ENCODE data around the gene NACC1. TPM values are rescaled to one million over a fixed set of nuclear protein-coding genes. Genes with fewer than 3 reads are reported as not detected.

The NACC1 gene
- total RNA-seq, 1 donor from 2014 or later = 22.6 TPM

DNA sequence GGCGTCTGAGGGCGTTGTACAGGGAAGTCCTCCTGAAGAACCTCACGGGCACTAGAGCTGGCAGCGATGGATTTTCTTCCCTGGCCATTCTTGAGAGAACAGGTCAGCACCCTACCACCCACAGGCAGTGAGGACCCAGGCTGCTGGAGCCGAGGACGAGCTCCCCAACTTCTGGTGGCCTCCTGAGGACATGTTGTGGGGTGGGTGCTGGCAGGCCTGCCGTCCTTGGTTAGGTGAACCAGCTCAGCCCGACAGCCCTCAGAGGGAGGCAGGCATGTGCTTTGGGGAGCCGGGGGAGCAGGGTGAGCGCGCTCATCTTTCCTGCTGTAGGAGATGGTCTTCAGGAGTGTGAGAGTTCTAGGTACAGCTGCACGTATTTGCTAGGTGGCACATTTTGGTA lies 30.8 kb upstream of the NACC1 start:
- no peaks in the 10 kb centered on the region for H3K9me3 ChIP-seq
- no peak for DNase-seq (ENCODE audit: extremely low spot score in 2 of 2)
- TF ChIP-seq POLR2AphosphoS5 (IDR thresholded peaks at IDR 0.05; ENCODE audit: insufficient read depth in 1 of 2, low read depth in 1 of 2) (no peak), POLR2A (IDR thresholded peaks at IDR 0.05) (no peak)
- TF ChIP-seq, protein P1, sequence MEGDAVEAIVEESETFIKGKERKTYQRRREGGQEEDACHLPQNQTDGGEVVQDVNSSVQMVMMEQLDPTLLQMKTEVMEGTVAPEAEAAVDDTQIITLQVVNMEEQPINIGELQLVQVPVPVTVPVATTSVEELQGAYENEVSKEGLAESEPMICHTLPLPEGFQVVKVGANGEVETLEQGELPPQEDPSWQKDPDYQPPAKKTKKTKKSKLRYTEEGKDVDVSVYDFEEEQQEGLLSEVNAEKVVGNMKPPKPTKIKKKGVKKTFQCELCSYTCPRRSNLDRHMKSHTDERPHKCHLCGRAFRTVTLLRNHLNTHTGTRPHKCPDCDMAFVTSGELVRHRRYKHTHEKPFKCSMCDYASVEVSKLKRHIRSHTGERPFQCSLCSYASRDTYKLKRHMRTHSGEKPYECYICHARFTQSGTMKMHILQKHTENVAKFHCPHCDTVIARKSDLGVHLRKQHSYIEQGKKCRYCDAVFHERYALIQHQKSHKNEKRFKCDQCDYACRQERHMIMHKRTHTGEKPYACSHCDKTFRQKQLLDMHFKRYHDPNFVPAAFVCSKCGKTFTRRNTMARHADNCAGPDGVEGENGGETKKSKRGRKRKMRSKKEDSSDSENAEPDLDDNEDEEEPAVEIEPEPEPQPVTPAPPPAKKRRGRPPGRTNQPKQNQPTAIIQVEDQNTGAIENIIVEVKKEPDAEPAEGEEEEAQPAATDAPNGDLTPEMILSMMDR (IDR thresholded peaks at IDR 0.05) = no peak
- peaks cover 0 to 23% of the 10 kb centered on the region in 2 donors for H3K36me3 ChIP-seq
- no peak overlapping the region for H3K27ac ChIP-seq
- H3K4me1 ChIP-seq = peaks cover 51% of the 10 kb centered on the region
- H3K27me3 ChIP-seq = no peaks in the 10 kb centered on the region
- H3K4me3 ChIP-seq = no peak overlapping the region
- intact Hi-C loops (cut with DNase I) = no loop called here

DNA sequence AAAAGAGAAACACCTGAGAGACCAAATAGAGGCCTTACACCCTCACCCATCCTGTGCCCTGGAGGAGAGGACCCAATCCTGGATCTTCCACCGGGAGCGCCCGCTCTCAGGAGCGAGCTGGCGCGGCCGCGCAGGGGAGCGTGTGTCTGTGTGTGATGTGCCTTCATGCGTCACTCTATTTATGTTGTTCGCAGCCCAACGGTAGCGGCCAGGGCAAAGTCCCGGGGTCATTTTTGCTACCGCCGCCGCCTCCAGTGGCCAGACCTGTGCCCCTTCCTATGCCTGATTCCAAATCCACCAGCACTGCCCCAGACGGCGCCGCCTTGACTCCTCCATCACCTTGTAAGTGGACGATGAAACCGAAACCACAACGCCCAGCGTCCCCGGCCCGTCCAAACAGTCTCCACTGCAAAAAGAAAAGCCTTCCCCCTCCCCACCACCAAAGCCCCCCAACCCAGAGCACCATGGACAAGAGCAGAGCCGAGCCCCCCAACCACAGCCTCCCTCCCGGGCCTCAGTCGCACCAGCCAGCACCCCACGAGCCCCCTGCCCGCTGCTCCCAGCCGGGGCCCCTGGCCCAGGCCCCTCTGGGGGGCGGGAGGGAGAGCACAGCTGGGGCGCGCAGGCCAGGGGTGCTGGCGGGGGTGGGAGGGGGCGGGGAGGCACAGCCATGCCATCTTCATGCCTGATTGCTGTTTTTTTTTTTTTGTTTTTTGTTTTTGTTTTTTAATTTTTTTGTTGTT lies 30.1 kb upstream of the NACC1 start:
- TF ChIP-seq, protein P1 (IDR thresholded peaks at IDR 0.05) = no peak
- no peak for TF ChIP-seq POLR2A (IDR thresholded peaks at IDR 0.05)
- TF ChIP-seq POLR2AphosphoS5 (IDR thresholded peaks at IDR 0.05; ENCODE audit: insufficient read depth in 1 of 2, low read depth in 1 of 2) = no peak
- peak overlapping the region; percentile 85 for H3K27ac ChIP-seq
- peaks cover 53% of the 10 kb centered on the region for H3K4me1 ChIP-seq
- no peaks in the 10 kb centered on the region for H3K9me3 ChIP-seq
- intact Hi-C loops (cut with DNase I) = no loop called here
- DNase-seq (ENCODE audit: extremely low spot score in 2 of 2) = no peak
- H3K27me3 ChIP-seq = no peaks in the 10 kb centered on the region
- no peak overlapping the region for H3K4me3 ChIP-seq
- peaks cover 0 to 19% of the 10 kb centered on the region in 2 donors for H3K36me3 ChIP-seq

DNA sequence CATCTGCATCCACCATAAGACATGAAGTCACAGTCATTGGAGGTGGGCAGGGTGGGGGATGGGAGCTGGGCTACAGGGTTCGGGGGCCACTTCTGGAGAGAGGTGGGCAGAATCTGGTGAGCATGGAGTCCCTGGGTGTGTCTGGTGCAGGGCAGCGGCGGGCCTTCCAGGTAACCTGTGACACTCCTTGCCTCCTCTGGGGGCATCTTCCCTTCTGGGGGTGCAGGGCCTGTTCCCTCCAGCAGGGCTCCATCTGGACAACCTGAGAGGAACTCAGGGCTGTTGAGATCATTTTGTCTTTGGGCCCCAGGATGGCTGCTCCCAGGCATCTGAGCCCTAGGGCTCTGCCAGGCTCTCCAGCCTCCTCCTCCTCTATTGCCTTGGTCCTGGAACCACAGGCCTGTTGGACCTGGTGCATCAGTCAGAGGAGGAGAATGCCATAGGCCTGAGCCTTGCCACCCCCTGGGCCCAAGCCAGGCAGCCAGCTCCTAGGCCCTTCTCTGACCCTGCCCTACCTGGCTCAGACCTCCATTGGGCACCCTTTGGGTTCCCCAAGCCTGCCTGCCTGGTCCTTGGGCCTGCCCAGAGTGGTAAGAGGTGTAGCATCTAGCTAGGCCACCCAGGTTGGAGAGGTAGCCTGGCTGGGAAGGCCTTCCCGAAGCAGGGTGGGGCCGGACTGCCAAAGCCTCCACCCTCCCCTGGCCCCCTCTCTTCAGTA lies 28.8 kb upstream of the NACC1 start:
- no peak for DNase-seq (ENCODE audit: extremely low spot score in 2 of 2)
- H3K27ac ChIP-seq = peak overlapping the region; percentile 85
- H3K4me3 ChIP-seq = no peak overlapping the region
- intact Hi-C loops (cut with DNase I) = no loop called here
- TF ChIP-seq, protein P1 (IDR thresholded peaks at IDR 0.05) = no peak
- TF ChIP-seq POLR2A (IDR thresholded peaks at IDR 0.05) (no peak), POLR2AphosphoS5 (IDR thresholded peaks at IDR 0.05; ENCODE audit: insufficient read depth in 1 of 2, low read depth in 1 of 2) (no peak)
- H3K9me3 ChIP-seq = no peaks in the 10 kb centered on the region
- H3K36me3 ChIP-seq = peaks cover 0 to 9% of the 10 kb centered on the region in 2 donors
- H3K4me1 ChIP-seq = peaks cover 66% of the 10 kb centered on the region
- no peaks in the 10 kb centered on the region for H3K27me3 ChIP-seq

DNA sequence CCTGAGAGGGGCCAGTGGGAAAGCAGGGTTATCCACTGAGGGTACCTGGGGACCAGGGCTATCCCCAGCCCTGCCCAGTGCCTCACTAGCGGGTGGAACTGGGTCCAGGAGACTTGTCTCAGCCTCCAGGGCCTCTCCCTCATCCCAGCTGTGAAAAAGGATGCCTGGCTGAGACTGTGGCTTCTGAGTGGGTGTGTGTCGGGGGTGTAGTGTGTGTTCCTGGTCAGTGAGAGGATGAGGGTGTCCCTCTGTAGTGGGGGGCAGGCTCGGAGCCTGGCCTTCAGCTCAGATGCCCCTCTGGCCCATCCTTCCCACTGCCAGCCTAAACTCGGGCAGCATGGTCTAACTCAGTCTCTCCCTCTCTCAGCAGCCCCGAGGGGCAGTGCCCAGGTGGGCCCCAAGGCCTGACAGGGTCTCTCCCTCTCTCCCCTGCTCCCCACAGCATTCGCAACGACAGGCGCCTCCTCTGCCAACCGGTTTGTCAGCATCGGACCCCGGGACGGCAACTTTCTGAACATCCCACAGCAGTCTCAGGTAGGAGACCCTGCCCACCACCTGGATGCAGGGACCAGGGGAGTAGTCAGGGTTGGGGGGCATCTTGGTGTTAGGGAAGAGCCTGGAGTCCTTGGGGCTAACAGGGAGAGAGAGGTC lies 28.1 kb upstream of the NACC1 start:
- no peaks in the 10 kb centered on the region for H3K9me3 ChIP-seq
- DNase-seq (ENCODE audit: extremely low spot score in 2 of 2) = no peak
- H3K36me3 ChIP-seq = peaks cover 0 to 9% of the 10 kb centered on the region in 2 donors
- H3K27ac ChIP-seq = peak overlapping the region; percentile 85
- peaks cover 71% of the 10 kb centered on the region for H3K4me1 ChIP-seq
- no peak overlapping the region for H3K4me3 ChIP-seq
- no peaks in the 10 kb centered on the region for H3K27me3 ChIP-seq
- intact Hi-C loops (cut with DNase I) = loop anchor here (5.0 kb wide), 1 partner anchor 108 kb away; no protein-coding TSS in a partner anchor
- TF ChIP-seq POLR2A (IDR thresholded peaks at IDR 0.05) (no peak), POLR2AphosphoS5 (IDR thresholded peaks at IDR 0.05; ENCODE audit: insufficient read depth in 1 of 2, low read depth in 1 of 2) (no peak)
- TF ChIP-seq, protein P1 (IDR thresholded peaks at IDR 0.05) = no peak

Data from vagina (tissue), 2 donors.